GM12865 (cell line): ENCODE measurements around the gene TSR3.

ENCODE experiments used
- DNase-seq: peaks from one replicate; pipeline ENCODE4 v3.0.0; 2010; ENCODE audit warnings: low read depth
- H3K4me3 ChIP-seq: 2 replicates; pipeline ENCODE4 v1.5.1; 2011; ENCODE audit warnings: mild to moderate bottlenecking, low read depth, low read length, control low read depth
- CTCF ChIP-seq: IDR thresholded peaks from 2 replicates; pipeline ENCODE4 v1.5.1; 2011; ENCODE audit warnings: low read length, control low read depth, low read depth, inconsistent platforms; ENCODE audit not compliant: insufficient read depth; ENCODE audit errors: missing control alignments

The TSR3 gene

GRCh38 chr16:1312467-1312816 is 39.2 kb downstream of the TSR3 start:
- TF ChIP-seq CTCF, result no peak
- no peak overlapping the region for H3K4me3 ChIP-seq
- peak; percentile 1 for DNase-seq

GRCh38 chr16:1311738-1312466 is 39.8 kb downstream of the TSR3 start:
- H3K4me3 ChIP-seq, result peak overlapping the region; percentile 93
- DNase-seq, result peak; percentile 4
- no peak for TF ChIP-seq CTCF

GRCh38 chr16:1311212-1311737 is 40.4 kb downstream of the TSR3 start:
- DNase-seq, result peak; percentile 3
- no peak for TF ChIP-seq CTCF
- H3K4me3 ChIP-seq, result peak overlapping the region; percentile 93

GRCh38 chr16:1310832-1311200 is 40.9 kb downstream of the TSR3 start:
- no peak for TF ChIP-seq CTCF
- peak overlapping the region; percentile 93 for H3K4me3 ChIP-seq
- peak; percentile 54 for DNase-seq

GRCh38 chr16:1309888-1310831 is 41.5 kb downstream of the TSR3 start:
- H3K4me3 ChIP-seq, result peak overlapping the region; percentile 93
- peak; percentile 64 for DNase-seq
- no peak for TF ChIP-seq CTCF

GRCh38 chr16:1308977-1309885 is 42.4 kb downstream of the TSR3 start, which contains the start of gene UBE2I:
UBE2I (plus strand) TSS chr16:1309636; CDS start chr16:1314031, 4,395 bp downstream.
- no peak for TF ChIP-seq CTCF
- peak; percentile 99 for DNase-seq
- H3K4me3 ChIP-seq, result peak within 1 kb of the TSS; percentile 93
